HG03135 (cell line): Measurements from ENCODE around the gene PITPNC1.

Experiments used
- ATAC-seq: cut with Tn5 transposase; IDR thresholded peaks from one replicate; pipeline ENCODE4 v1.9.1; 2021; ENCODE audit warnings: mild to moderate bottlenecking, moderate library complexity; ENCODE audit not compliant: unreplicated experiment

Gene PITPNC1

GRCh38 chr17:67532326-67532871 is 155.3 kb downstream of the PITPNC1 start:
- no peak for ATAC-seq

- ATAC-seq: no peak
Observed at GRCh38 chr17:67534941-67535340, 157.9 kb downstream of the PITPNC1 start.

- ATAC-seq: no peak
Observed at GRCh38 chr17:67542219-67543114, 165.4 kb downstream of the PITPNC1 start.

- ATAC-seq: no peak
Observed at GRCh38 chr17:67544364-67544955, 167.4 kb downstream of the PITPNC1 start.

GRCh38 chr17:67546578-67547527 is 169.8 kb downstream of the PITPNC1 start:
- ATAC-seq: peak; percentile 90

- ATAC-seq: no peak
Observed at GRCh38 chr17:67548693-67549092, 171.6 kb downstream of the PITPNC1 start.

GRCh38 chr17:67549820-67550219 is 172.7 kb downstream of the PITPNC1 start:
- ATAC-seq: no peak

GRCh38 chr17:67554634-67555033 is 177.6 kb downstream of the PITPNC1 start:
- no peak for ATAC-seq

GRCh38 chr17:67555855-67556254 is 178.8 kb downstream of the PITPNC1 start:
- ATAC-seq: no peak

GRCh38 chr17:67557052-67557845 is 180.2 kb downstream of the PITPNC1 start:
- ATAC-seq: no peak

GRCh38 chr17:67557921-67558320 is 180.8 kb downstream of the PITPNC1 start:
- ATAC-seq: no peak

- ATAC-seq: no peak
Observed at GRCh38 chr17:67558740-67559380, 181.8 kb downstream of the PITPNC1 start.

- ATAC-seq: no peak
Observed at GRCh38 chr17:67559381-67559966, 182.4 kb downstream of the PITPNC1 start.

GRCh38 chr17:67562005-67562404 is 184.9 kb downstream of the PITPNC1 start:
- ATAC-seq: no peak

GRCh38 chr17:67563692-67564228 is 186.7 kb downstream of the PITPNC1 start:
- ATAC-seq: no peak

GRCh38 chr17:67565068-67565467 is 188.0 kb downstream of the PITPNC1 start:
- no peak for ATAC-seq

GRCh38 chr17:67566656-67567055 is 189.6 kb downstream of the PITPNC1 start:
- no peak for ATAC-seq

GRCh38 chr17:67569015-67569451 is 192.0 kb downstream of the PITPNC1 start:
- peak; percentile 48 for ATAC-seq

- no peak for ATAC-seq
Observed at GRCh38 chr17:67569873-67570272, 192.8 kb downstream of the PITPNC1 start.
